Measurements from ENCODE around the gene BRAT1. TPM values are rescaled to one million over a fixed set of nuclear protein-coding genes. Genes with fewer than 3 reads are reported as not detected.

The BRAT1 gene
- total and polyA plus RNA-seq, 11 donors: 10.9 to 27.8 (median 14.9) TPM

DNA sequence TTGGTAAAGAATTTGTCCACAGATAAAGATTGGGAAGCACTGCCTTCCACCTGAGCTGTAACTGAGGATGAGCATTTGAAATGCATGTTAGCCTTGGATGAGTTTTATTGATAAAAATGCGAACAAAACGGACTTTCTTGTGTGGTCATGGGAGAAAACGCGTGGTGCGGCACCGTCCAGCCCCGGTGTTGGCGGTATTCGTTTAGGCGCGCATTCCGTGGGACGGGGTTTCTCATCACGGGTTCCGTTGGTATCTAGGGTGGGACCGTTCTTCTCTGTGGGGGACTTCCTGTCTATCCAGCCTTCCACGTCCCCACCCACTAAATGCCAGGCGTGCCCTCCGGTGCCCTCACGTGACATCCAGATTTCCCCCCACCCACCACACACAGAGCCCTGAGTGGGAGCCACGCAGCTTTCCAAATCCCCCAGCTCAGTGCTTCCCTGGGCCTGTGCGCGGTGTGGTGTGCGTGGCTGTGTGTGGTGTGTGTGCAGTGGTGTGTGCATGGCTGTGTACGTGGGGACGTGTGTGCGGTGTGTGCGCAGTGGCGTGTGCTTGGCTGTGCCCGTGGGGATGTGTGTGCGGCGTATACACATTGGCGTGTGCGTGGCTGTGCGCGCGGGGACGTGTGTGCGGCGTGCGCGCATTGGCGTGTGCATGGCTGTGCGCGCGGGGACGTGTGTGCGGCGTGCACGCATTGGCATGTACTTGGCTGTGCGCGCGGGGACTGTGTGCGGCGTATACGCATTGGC, 21.6 kb upstream of the BRAT1 start:
- 91 to 93% (median 93%) methylated on average over 52 to 56 of the region's 56 CpGs for WGBS, 4 donors
- no peaks in the 10 kb centered on the region for H3K4me1 ChIP-seq

DNA sequence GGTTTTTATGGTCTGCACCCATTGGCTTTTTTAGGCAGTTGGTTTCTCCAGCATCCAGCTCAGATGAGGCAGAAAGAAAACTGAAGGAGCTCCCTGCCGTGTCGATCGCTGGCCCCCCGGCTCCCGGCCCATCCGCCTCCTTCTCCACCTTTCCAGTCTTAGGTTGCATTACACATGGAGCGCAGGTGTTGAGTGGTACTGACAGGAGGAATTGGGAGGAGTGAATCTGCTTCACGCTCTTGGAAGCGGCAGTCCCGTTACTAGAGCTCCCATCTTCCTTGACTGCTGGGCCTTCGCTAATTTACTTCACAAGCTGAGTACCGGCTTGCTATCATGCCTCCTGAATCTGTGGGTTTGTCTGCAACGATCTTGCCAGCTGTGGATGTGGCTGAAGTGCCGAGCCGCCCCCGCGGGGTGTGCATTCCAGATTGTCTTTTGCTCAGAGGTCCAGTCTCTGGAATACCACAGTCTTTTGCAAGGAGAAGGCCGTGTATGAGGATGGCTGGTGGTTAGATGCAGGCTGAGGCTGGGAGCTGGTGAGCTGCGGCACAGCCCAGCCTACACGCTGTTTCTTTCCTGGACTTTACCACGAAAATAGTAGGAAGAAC, 20.5 kb upstream of the BRAT1 start:
- H3K27ac ChIP-seq: no peak overlapping the region
- TF ChIP-seq POLR2A (IDR thresholded peaks at IDR 0.05): no peak
- TF ChIP-seq, protein P1, sequence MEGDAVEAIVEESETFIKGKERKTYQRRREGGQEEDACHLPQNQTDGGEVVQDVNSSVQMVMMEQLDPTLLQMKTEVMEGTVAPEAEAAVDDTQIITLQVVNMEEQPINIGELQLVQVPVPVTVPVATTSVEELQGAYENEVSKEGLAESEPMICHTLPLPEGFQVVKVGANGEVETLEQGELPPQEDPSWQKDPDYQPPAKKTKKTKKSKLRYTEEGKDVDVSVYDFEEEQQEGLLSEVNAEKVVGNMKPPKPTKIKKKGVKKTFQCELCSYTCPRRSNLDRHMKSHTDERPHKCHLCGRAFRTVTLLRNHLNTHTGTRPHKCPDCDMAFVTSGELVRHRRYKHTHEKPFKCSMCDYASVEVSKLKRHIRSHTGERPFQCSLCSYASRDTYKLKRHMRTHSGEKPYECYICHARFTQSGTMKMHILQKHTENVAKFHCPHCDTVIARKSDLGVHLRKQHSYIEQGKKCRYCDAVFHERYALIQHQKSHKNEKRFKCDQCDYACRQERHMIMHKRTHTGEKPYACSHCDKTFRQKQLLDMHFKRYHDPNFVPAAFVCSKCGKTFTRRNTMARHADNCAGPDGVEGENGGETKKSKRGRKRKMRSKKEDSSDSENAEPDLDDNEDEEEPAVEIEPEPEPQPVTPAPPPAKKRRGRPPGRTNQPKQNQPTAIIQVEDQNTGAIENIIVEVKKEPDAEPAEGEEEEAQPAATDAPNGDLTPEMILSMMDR (IDR thresholded peaks at IDR 0.05): no peak
- peak in 1 of 5 donors; percentile 9 for DNase-seq
- H3K4me3 ChIP-seq: no peak overlapping the region
- no peaks in the 10 kb centered on the region for H3K27me3 ChIP-seq
- H3K9me3 ChIP-seq: no peaks in the 10 kb centered on the region
- H3K36me3 ChIP-seq: peaks cover 0 to 60% (median 41%) of the 10 kb centered on the region in 9 donors
- intact Hi-C loops (cut with DNase I): loop anchor here in 2 of 10 donors (10.0 kb wide), 1 partner anchor 89 kb away; no protein-coding TSS in a partner anchor
- 84 to 91% (median 90%) methylated on average over 19 to 21 of the region's 21 CpGs for WGBS, 4 donors
- no peaks in the 10 kb centered on the region for H3K4me1 ChIP-seq
- ATAC-seq: no peak

More for the DNA sequence above, 21.6 kb upstream of the BRAT1 start:
- intact Hi-C loops (cut with DNase I): loop anchor here in 2 of 10 donors (10.0 kb wide), 1 partner anchor 88 kb away; no protein-coding TSS in a partner anchor
- peak in 1 of 5 donors; percentile 15 for DNase-seq
- no peak for TF ChIP-seq POLR2A (IDR thresholded peaks at IDR 0.05)
- TF ChIP-seq, protein P1 (IDR thresholded peaks at IDR 0.05): no peak
- Histone ChIP-seq H3K4me3 (no peak overlapping the region), H3K27ac (no peak overlapping the region), H3K36me3 (peaks cover 0 to 55% (median 36%) of the 10 kb centered on the region in 9 donors), H3K27me3 (no peaks in the 10 kb centered on the region), H3K9me3 (no peaks in the 10 kb centered on the region)
- no peak for ATAC-seq

DNA sequence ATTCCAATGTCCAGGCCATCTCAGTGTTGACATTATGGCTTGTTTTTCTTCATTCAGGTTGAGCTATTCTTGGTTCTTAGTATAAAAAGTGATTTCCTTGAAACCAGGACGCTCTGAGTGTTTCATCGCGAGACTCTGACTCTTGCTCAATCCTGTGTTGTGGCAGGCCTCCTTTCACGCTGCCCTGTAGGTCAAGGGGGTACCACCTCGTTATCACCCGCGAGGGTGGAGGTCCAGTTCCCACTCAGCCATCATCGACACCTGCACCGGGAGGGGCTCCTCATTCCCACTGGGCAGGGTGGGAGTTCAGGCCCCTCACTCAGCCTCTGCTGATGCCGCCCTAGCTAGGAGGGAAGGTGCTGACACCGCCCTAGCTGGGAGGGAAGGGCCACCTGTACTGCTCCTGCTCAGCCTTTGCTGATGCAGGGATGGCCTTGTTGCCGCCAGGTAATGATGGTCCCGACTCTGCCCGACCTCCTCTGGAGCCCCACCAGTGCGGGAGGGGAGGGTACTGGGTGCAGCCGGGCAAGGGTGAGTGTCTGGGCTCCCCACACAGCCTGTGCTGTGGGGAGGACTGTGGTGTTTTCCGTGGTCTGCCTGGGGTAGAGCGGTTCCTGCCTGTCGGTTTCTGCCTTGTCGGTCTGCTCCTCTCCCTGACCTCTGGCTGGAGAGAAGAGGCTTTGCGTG, 19.9 kb upstream of the BRAT1 start:
- ATAC-seq (no peak), DNase-seq (peak in 1 of 5 donors; percentile 19)
- WGBS, 4 donors: 84 to 89% (median 85%) methylated on average over 21 of the region's 21 CpGs
- TF ChIP-seq POLR2A (IDR thresholded peaks at IDR 0.05): no peak
- TF ChIP-seq, protein P1 (IDR thresholded peaks at IDR 0.05): no peak
- Histone ChIP-seq H3K27me3 (no peaks in the 10 kb centered on the region), H3K36me3 (peaks cover 0 to 60% (median 41%) of the 10 kb centered on the region in 9 donors), H3K4me1 (no peaks in the 10 kb centered on the region), H3K9me3 (no peaks in the 10 kb centered on the region), H3K4me3 (no peak overlapping the region), H3K27ac (no peak overlapping the region)
- intact Hi-C loops (cut with DNase I): loop anchor here in 2 of 10 donors (10.0 kb wide), 1 partner anchor 90 kb away; no protein-coding TSS in a partner anchor
